ENCODE data around the gene COL25A1. TPM values are rescaled to one million over a fixed set of nuclear protein-coding genes. Genes with fewer than 3 reads are reported as not detected.
A peak's percentile ranks its signal among the peaks of the same experiment; 100 is the strongest.

The COL25A1 gene
- total RNA-seq, 1 donor from 2014 or later, result 0.37 TPM

- no peak for ATAC-seq
- DNase-seq, result no peak
- intact Hi-C loops (cut with micrococcal nuclease), result no loop called here
Measured at GRCh38 chr4:108783665-108784463, 518.6 kb downstream of the COL25A1 start.

GRCh38 chr4:108779958-108780357, 522.5 kb downstream of the COL25A1 start:
- intact Hi-C loops (cut with micrococcal nuclease), result no loop called here
- ATAC-seq (no peak), DNase-seq (no peak)

- intact Hi-C loops (cut with micrococcal nuclease), result no loop called here
- DNase-seq (no peak), ATAC-seq (no peak)
Measured at GRCh38 chr4:108777388-108777787, 525.1 kb downstream of the COL25A1 start.

DNA sequence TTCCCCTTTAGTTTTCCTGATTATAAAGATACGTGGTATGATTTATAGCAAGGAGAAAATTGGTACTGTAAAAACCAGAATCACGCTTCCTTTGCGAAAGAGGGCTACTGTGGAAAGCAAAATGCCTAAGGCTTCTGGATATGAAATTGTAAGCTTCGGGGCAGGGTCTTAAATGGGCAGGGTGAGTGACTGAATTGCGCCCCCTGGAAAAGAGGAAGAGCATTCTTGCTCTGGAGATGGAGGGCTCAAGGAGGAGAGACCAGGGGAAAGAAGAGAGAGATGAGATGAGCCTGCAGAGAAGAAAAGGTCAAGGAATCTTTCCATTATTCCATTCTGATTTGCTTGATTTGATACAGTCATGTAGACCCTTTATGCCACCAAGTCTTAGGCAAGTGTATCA, 526.5 kb downstream of the COL25A1 start:
- DNase-seq, result no peak
- no peak for ATAC-seq
- intact Hi-C loops (cut with micrococcal nuclease), result no loop called here

DNA sequence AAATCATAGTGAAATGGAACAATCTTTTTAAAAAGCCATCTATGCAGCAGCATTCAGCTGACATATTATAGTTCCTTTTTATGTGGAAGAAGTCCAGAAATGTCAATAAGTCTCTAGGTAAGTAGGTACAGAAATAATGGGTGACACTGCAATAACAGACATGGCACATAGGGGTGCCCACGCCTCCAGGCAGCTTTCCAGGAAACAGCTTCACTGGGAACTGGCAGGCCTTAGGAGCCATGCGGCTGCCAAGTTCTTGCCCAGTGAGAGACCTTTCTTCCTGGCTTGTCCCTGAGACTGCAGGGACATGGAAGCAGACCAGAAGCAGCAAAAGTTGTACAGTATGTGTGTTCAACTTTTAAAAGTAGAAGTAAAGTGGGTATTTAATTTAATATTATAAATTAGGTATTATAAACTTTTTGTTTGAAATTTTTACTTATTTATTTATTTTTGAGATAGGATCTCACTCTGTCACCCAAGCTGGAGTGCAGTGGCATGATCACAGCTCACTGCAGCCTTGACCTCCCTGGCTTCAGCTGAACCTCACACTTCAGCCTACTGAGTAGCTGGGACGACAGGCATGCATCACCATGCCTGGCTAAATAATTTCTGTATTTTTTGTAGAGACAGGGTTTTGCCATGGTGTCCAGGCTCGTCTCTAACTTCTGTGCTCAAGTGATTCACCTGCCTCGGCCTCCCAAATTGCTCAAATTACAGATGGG, 527.5 kb downstream of the COL25A1 start:
- intact Hi-C loops (cut with micrococcal nuclease), result no loop called here
- ATAC-seq (peak; percentile 98), DNase-seq (peak; percentile 83)

DNA sequence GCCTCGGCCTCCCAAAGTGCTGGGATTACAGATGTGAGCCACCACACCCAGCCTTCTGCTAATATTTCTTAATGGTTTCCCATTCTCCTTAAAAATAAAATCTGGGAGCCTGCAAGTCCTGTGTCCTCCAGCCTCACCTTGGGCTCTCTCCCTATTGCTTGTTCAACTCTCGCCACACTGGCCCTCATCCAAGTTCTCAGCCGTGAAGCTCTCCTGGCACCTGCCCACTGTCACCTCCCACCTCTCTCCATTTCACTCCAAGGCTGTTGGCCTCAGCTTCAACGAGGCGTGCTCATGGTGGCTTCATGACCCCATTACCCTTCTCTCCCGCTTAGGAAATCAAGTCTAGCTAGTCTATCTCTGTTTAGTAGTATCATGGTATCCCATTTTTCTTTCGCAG, 530.1 kb downstream of the COL25A1 start:
- peak; percentile 75 for ATAC-seq
- peak; percentile 62 for DNase-seq
- intact Hi-C loops (cut with micrococcal nuclease), result no loop called here

DNA sequence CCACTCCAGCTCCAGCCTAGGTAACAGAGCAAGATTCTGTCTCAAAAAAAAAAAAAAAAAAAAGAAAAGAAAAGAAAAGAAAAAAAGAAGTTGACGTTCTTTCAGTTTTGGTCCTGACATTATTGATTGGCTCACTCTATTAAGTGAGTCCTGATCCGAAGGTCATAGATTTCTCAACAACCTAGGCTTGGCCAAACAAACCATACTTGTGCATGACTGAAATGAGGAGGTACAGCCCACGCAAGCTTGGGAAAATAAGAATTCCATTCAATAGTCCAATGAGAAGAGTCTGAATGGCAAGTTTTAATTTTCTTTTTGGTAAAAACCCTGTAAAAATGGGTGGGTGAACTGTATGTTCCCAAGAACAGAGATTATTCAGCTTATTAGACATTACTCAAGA, 536.4 kb downstream of the COL25A1 start:
- ATAC-seq (no peak), DNase-seq (no peak)
- intact Hi-C loops (cut with micrococcal nuclease), result no loop called here

DNA sequence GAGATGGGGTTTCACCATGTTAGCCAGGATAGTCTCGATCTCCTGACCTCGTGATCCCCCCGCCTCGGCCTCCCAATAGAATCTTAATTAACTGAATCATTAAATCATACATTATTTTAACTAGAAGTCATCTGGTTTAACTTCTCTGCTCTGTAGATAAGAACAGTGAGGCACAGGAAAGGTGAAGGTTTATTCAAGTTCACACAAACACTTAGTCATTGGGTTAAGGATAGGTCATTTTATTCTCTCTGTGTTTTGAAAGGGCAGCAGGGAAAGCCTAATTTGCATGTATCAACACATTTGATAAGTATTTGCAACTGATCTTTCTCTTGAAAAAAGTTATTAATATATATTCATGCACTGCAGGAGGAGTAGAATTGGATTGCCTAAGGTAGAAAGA, 538.5 kb downstream of the COL25A1 start:
- no peak for ATAC-seq
- no peak for DNase-seq
- intact Hi-C loops (cut with micrococcal nuclease), result no loop called here

- DNase-seq (no peak), ATAC-seq (peak; percentile 28)
- intact Hi-C loops (cut with micrococcal nuclease), result no loop called here
Measured at GRCh38 chr4:108763226-108763593, 539.2 kb downstream of the COL25A1 start.

DNA sequence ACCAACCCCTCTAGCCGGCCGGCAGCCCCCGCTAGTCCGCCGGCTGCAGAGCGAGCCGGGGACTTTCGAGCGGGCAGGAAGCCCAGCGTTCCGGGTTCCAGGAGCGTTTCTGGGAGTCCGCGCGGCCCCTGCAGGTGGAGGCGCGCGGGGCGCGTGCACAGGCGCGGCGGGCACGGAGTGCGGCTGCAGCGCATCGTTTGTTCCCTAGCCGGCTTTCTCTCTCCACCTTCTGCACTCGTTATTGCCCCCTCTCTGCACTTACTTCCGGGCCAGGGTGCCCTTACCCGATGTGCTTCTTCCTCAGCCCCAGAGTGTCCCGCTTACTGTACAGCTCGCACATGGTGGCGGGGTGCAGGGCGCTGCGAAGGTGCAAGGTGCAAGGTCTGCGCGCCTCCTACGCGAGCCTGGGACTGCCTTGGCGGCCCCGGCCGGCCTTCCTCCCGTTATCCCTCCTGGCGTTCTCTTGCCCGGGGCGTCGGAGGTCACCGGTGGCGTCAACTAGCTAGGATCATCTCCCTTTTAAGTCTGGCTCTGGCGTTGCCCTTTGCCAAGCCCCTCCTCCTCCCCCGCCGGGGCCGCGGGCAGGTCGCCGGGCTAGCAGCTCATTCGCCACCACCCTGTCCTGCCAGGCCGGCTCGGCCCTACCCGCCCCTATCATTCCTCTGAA, 539.8 kb downstream of the COL25A1 start, which contains the start of gene ETNPPL:
TSS of gene ETNPPL (minus strand) at position 495 of the 667 bp plus-strand sequence. CDS start at position 340, 155 bp downstream.
- DNase-seq, result peak; percentile 56
- intact Hi-C loops (cut with micrococcal nuclease), result no loop called here
- peak; percentile 90 for ATAC-seq

Other genes starting within 250 kb of the COL25A1 start
- gene SEC24B, start 131.2 kb upstream of the COL25A1 start, total RNA-seq, result 29.3 TPM